ENCODE results near the gene PRODH2.

DNA sequence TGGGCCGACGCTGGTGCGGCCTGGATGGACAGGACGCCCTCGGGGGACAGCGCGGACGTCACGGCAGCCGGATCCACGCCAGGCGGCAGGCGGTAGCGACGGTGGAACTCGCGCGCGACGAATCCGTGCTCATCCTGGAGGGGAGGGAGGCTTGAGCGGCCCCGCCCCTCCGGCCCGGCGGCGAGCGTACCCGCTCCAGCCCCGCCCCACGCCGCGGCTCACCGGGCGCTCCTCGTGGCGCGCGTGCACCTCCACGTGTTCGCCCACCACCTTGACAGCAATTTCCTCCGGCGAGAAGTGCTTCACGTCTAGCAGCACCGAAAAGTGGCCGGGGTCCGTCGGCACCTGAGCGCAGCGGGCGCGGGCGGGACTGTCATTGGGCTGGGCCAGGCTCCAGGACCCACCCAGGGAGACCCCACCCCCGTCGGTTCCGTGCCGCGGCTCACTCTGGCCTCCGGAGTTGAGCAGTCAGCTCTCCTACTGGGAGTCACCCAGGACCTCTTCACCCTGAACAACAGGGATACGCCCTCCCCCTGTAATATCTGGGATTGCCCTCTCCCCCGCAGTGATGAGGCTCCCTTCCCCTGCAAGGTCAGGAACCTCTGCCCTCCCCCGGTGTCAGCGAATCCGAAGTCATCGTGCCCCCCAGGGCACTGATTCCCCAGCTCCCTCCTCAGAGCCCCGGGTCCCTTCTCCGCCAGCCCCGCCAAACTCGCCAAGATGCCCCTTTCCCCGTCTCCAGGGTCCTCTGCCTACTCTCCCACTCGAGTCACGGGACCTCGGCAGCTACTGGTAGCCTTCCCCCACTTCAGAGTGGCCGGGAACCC, 56.9 kb downstream of the PRODH2 start:
- TF ChIP-seq SP1 (IDR thresholded peaks at IDR 0.05) (no peak), FOXK2 (IDR thresholded peaks at IDR 0.05) (no peak), FOXM1 (IDR thresholded peaks at IDR 0.05; ENCODE audit: borderline replicate concordance) (no peak), CTBP1 (IDR thresholded peaks at IDR 0.05; ENCODE audit: borderline replicate concordance) (no peak), HDGF (IDR thresholded peaks at IDR 0.05; ENCODE audit: borderline replicate concordance) (no peak), TARDBP (IDR thresholded peaks at IDR 0.05) (no peak), BHLHE40 (IDR thresholded peaks at IDR 0.05; ENCODE audit: borderline replicate concordance) (no peak), NFRKB (IDR thresholded peaks at IDR 0.05) (no peak)
